Kidney (tissue), 14 donors: Measurements from ENCODE around the gene VAMP8. TPM values are rescaled to one million over a fixed set of nuclear protein-coding genes. Genes with fewer than 3 reads are reported as not detected.
"Not testable (repeated sequence)": the region's sequence is repeated elsewhere in the genome, so short reads cannot be mapped to it uniquely, and the experiment has no call there.

Experiments
- DNase-seq, 5 donors: peaks; one replicate each; pipeline ENCODE4 v3.0.0-alpha.2; 2013 to 2020
- FAIRE-seq: peaks from 2 replicates; lab custom pipeline; 2012; peaks lifted over from hg19 to GRCh38; lab: Jason Lieb, UNC
- H3K27ac ChIP-seq, 2 donors: one replicate each; pipeline ENCODE4 v1.7.0; 2013; ENCODE audit warnings: low read depth in 2 of 2, low read length in 2 of 2, inconsistent platforms in 1 of 2
- H3K27me3 ChIP-seq: one replicate; pipeline ENCODE4 v1.7.1; 2013; ENCODE audit warnings: low read length, inconsistent platforms; ENCODE audit not compliant: control insufficient read depth, insufficient read depth
- H3K36me3 ChIP-seq, 3 donors: one replicate each; pipeline versions ENCODE4 v1.7.0 to v1.7.1; 2013; ENCODE audit warnings: low read length in 3 of 3, control low read depth in 1 of 3, inconsistent platforms in 1 of 3; ENCODE audit not compliant: insufficient read depth in 3 of 3, control insufficient read depth in 2 of 3
- H3K4me1 ChIP-seq, 3 donors: one replicate each; pipeline versions ENCODE4 v1.7.0 to v1.7.1; 2013; ENCODE audit warnings: low read length in 3 of 3, inconsistent platforms in 1 of 3, low read depth in 1 of 3; ENCODE audit not compliant: control insufficient read depth in 2 of 3, insufficient read depth in 2 of 3
- H3K4me3 ChIP-seq, 3 donors: one replicate each; pipeline versions ENCODE4 v1.7.0 to v1.8.1; 2013; ENCODE audit warnings: low read length in 3 of 3, control low read depth in 1 of 3, inconsistent platforms in 1 of 3
- H3K9ac ChIP-seq, 3 donors: one replicate each; pipeline versions ENCODE4 v1.7.0 to v1.7.1; 2013; ENCODE audit warnings: low read length in 3 of 3, control low read depth in 1 of 3, inconsistent platforms in 1 of 3
- H3K9me3 ChIP-seq, 3 donors: one replicate each; pipeline versions ENCODE4 v1.7.0 to v1.7.1; 2013; ENCODE audit warnings: low read length in 3 of 3, control low read depth in 1 of 3, inconsistent platforms in 1 of 3; ENCODE audit not compliant: control insufficient read depth in 2 of 3, insufficient read depth in 1 of 3
- CTCF ChIP-seq: IDR thresholded peaks from 3 replicates; pipeline ENCODE4 v1.5.1; 2012; ENCODE audit warnings: mild to moderate bottlenecking, moderate library complexity, borderline replicate concordance; ENCODE audit not compliant: insufficient read depth; ENCODE audit errors: extremely low read depth
- intact Hi-C: fragments of 100-400 bp; cut with DNase I; formaldehyde crosslinking; loops from one replicate; pipeline ENCODE4 v1.11.1; 2022
- polyA plus RNA-seq: library from polyadenylated mRNA; stranded (reverse); fragments of 350-450 nt; fragmentation: Illumina TruSeq; extraction: RNeasy Lipid Tissue Mini Kit (QIAGEN cat#74804); gene quantifications from one replicate; pipeline ENCODE4 v1.2.3, GENCODE V29; 2014; ENCODE audit warnings: low read depth, low replicate concordance; ENCODE audit not compliant: insufficient read depth
- total RNA-seq: library from RNA; stranded (reverse); fragmentation: NEBNext Ultra II Directional; extraction: Animal tissue kit (Norgen Biotek cat#: 25700); gene quantifications from one replicate; pipeline ENCODE4 v1.2.1, GENCODE V29; 2021
- donor health status: control.
- donor health status: control.
- donor health status: control.
- donor health status: control.
- donor health status: control.
- donor health status: DM: yes; HTN: yes; CAD: no.
- donor health status: Normal renal cell carcinoma (clear cell type).

VAMP8 gene
- total and polyA plus RNA-seq, 2 donors from 2014 or later = 196 to 604 TPM

- TF ChIP-seq CTCF = no peak
- no peak for DNase-seq
- peaks cover 0 to 10% (median 4%) of the 10 kb centered on the region in 3 donors for H3K36me3 ChIP-seq
- intact Hi-C loops = no loop called here
- H3K27me3 ChIP-seq = no peaks in the 10 kb centered on the region
- no peak overlapping the region for H3K27ac ChIP-seq
- no peak overlapping the region for H3K9ac ChIP-seq
- no peaks in the 10 kb centered on the region for H3K9me3 ChIP-seq
- FAIRE-seq = no peak
- H3K4me3 ChIP-seq = no peak overlapping the region
- H3K4me1 ChIP-seq = peaks cover 0 to 15% (median 12%) of the 10 kb centered on the region in 3 donors
Measured at GRCh38 chr2:85613717-85614515, 36.5 kb downstream of the VAMP8 start.

- H3K27me3 ChIP-seq, H3K9me3 ChIP-seq, FAIRE-seq, H3K4me3 ChIP-seq, H3K9ac ChIP-seq, intact Hi-C loops, H3K36me3 ChIP-seq, H3K27ac ChIP-seq: not testable (repeated sequence)
- DNase-seq = peak in 1 of 5 donors; percentile 37
- peaks cover 0 to 13% (median 11%) of the 10 kb centered on the region in 3 donors for H3K4me1 ChIP-seq
Measured at GRCh38 chr2:85614757-85615156, 37.4 kb downstream of the VAMP8 start.

GRCh38 chr2:85615413-85615728 lies 38.0 kb downstream of the VAMP8 start:
- no peak for TF ChIP-seq CTCF
- H3K27ac ChIP-seq = no peak overlapping the region
- intact Hi-C loops = no loop called here
- H3K4me1 ChIP-seq = peaks cover 0 to 10% (median 8%) of the 10 kb centered on the region in 3 donors
- H3K27me3 ChIP-seq = no peaks in the 10 kb centered on the region
- FAIRE-seq (no peak), DNase-seq (peak in 1 of 5 donors; percentile 42)
- H3K4me3 ChIP-seq = peak overlapping the region in 1 of 3 donors; percentile 79
- peaks cover 0 to 3% (median 2%) of the 10 kb centered on the region in 3 donors for H3K36me3 ChIP-seq
- no peak overlapping the region for H3K9ac ChIP-seq
- H3K9me3 ChIP-seq = no peaks in the 10 kb centered on the region

GRCh38 chr2:85617723-85618122 lies 40.3 kb downstream of the VAMP8 start:
- H3K9me3 ChIP-seq, H3K4me1 ChIP-seq, FAIRE-seq, H3K9ac ChIP-seq, intact Hi-C loops, H3K27ac ChIP-seq, DNase-seq, H3K27me3 ChIP-seq: not testable (repeated sequence)
- H3K36me3 ChIP-seq = peaks cover 0 to 13% (median 11%) of the 10 kb centered on the region in 3 donors
- H3K4me3 ChIP-seq = peak overlapping the region in 1 of 3 donors; percentile 65
